Embryonic facial prominence (tissue), 1 donor: ENCODE measurements around the gene NDUFB8.
"Not testable (repeated sequence)": the region's sequence is repeated elsewhere in the genome, so short reads cannot be mapped to it uniquely, and the experiment has no call there.

Experiments
- DNase-seq: peaks from one replicate; pipeline ENCODE4 v3.0.0-alpha.2; 2016; ENCODE audit errors: extremely low spot score

NDUFB8 gene

GRCh38 chr10:100529475-100530298 is at the start of gene NDUFB8:
TSS of gene NDUFB8 (minus strand) at chr10:100529871. CDS start at chr10:100529851, 20 bp downstream.
- peak; percentile 76 for DNase-seq

- no peak for DNase-seq
These were observed 46.6 kb upstream of the NDUFB8 start for GRCh38 chr10:100576282-100576635.

GRCh38 chr10:100575585-100576281 is 46.1 kb upstream of the NDUFB8 start:
- DNase-seq = no peak

GRCh38 chr10:100575146-100575545 is 45.5 kb upstream of the NDUFB8 start:
- DNase-seq = not testable (repeated sequence)

GRCh38 chr10:100571084-100571856 is 41.6 kb upstream of the NDUFB8 start:
- DNase-seq = no peak

- DNase-seq = no peak
These were observed 40.8 kb upstream of the NDUFB8 start for GRCh38 chr10:100570506-100570905.

- no peak for DNase-seq
These were observed 40.2 kb upstream of the NDUFB8 start for GRCh38 chr10:100569687-100570481.

GRCh38 chr10:100568912-100569311 is 39.2 kb upstream of the NDUFB8 start:
- DNase-seq = no peak

- DNase-seq = no peak
These were observed 38.2 kb upstream of the NDUFB8 start for GRCh38 chr10:100567826-100568225.

GRCh38 chr10:100567249-100567648 is 37.6 kb upstream of the NDUFB8 start:
- DNase-seq = no peak

GRCh38 chr10:100566561-100566960 is 36.9 kb upstream of the NDUFB8 start:
- DNase-seq = no peak

- DNase-seq = no peak
These were observed 35.7 kb upstream of the NDUFB8 start for GRCh38 chr10:100565206-100565985.

GRCh38 chr10:100562008-100562672 is 32.5 kb upstream of the NDUFB8 start:
- peak; percentile 43 for DNase-seq

GRCh38 chr10:100561005-100561404 is 31.3 kb upstream of the NDUFB8 start:
- DNase-seq = no peak

- DNase-seq = no peak
These were observed 30.6 kb upstream of the NDUFB8 start for GRCh38 chr10:100560248-100560647.

GRCh38 chr10:100554902-100555301 is 25.2 kb upstream of the NDUFB8 start:
- no peak for DNase-seq

GRCh38 chr10:100553929-100554328 is 24.3 kb upstream of the NDUFB8 start:
- DNase-seq = no peak

- no peak for DNase-seq
These were observed 22.1 kb upstream of the NDUFB8 start for GRCh38 chr10:100551738-100552137.

GRCh38 chr10:100551196-100551595 is 21.5 kb upstream of the NDUFB8 start:
- DNase-seq = no peak

- no peak for DNase-seq
These were observed 15.3 kb upstream of the NDUFB8 start for GRCh38 chr10:100544950-100545349.
